Measurements from ENCODE around the gene MYO3B.
"Not testable (repeated sequence)": the region's sequence is repeated elsewhere in the genome, so short reads cannot be mapped to it uniquely, and the experiment has no call there.

Gene MYO3B

DNA sequence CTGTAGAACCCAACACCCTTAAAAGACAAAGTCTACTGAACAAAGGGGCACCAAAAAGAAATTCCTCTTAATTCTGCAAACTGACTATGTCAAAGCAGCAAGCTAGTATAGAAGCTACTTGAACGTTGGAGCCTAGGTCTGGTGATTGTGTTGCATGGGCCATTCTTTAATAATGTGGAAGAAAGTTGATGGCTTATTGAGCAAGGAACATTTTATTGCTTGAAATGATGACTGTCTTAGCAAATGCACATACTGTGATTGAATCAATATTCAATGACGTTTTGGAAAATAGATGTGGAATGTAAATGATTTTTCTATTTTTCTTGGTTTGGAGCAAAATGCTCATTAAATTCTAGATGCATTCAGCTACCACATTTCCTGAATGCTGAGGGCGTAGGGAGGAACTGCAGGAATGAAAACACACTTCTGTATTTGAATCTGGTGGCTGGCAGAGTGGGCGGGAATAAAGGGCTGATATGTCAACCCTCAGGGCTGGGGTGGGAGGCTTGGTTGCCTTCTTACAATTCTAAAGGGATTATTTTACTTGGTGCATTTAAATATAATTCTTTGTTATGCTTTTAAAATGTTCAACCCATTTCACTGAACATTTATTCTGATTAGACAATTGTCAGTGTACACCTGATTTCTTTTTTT is 26.5 kb downstream of the MYO3B start:
- Histone ChIP-seq H3K36me3 (no peaks in the 10 kb centered on the region), H3K9ac (no peak overlapping the region), H3K4me3 (no peak overlapping the region), H3K27ac (no peak overlapping the region), H3K4me2 (no peak overlapping the region), H4K20me1 (no peaks in the 10 kb centered on the region), H3K4me1 (peaks cover 0 to 12% (median 9%) of the 10 kb centered on the region in 10 experiments; a peak in 13 of 20 replicates), H3K9me3 (replicated peaks in 1 of 11) (peaks cover 0 to 9% (median 0%) of the 10 kb centered on the region in 11 experiments; a peak in 2 of 22 replicates), H3K27me3 (no peaks in the 10 kb centered on the region)
- no peak for TF ChIP-seq Cebpa-rat (IDR thresholded peaks at IDR 0.05)

DNA sequence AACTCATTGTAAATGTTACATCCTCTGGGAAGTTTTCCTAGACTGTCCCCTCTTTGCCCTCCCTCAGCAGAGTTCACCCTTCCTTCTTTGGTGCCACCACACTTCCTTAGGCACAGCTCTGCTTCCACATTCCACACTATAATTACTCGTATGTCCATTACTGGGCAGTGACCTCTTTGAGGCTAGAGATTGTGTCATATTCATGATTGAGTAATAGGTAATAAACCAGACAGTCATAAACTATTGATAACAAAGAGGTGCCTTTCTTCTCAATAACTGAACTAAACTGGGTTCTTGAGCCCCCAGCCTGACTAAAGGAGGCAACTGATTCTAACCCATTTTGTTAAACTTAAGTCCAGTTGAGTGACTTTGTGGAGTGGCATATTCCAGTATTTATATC is 28.3 kb downstream of the MYO3B start:
- Histone ChIP-seq H3K27ac (no peak overlapping the region), H3K27me3 (no peaks in the 10 kb centered on the region), H3K4me2 (no peak overlapping the region), H3K9ac (no peak overlapping the region), H4K20me1 (no peaks in the 10 kb centered on the region), H3K4me1 (peaks cover 0 to 12% (median 9%) of the 10 kb centered on the region in 10 experiments; a peak in 13 of 20 replicates), H3K9me3 (replicated peaks in 1 of 11) (peaks cover 0 to 9% (median 0%) of the 10 kb centered on the region in 11 experiments; a peak in 2 of 22 replicates), H3K36me3 (no peaks in the 10 kb centered on the region), H3K4me3 (no peak overlapping the region)
- no peak for TF ChIP-seq Cebpa-rat (IDR thresholded peaks at IDR 0.05)

DNA sequence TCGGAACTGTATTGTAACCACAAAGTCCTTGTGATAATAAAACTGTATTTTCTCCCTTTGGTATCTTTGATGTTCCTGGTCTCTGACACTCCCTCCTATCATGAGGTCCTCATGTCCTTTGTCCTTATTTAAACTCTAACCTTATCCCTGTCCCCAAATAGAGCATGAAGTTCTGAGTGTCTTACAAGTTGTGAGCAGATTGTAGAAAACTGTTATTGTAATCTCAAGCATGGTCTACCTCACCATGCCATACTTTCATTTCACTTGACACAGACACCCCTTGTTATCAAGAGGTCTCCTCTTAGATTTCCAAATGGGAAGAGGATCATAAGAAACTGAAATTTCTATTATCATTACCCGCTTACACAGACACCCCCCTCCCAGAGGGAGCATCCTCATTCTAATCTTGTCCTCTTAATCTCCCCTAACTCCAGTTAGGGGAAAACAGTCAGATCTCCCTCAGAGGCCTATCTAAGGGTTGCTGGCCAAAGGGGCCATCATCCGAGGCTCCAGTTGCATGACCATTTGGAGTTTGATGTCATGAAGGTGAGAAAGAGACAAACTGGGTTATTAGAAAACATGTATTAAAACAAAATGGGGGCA is 29.0 kb downstream of the MYO3B start:
- H3K9ac ChIP-seq: no peak overlapping the region
- H3K4me3 ChIP-seq: no peak overlapping the region
- H3K27me3 ChIP-seq: no peaks in the 10 kb centered on the region
- H3K27ac ChIP-seq: no peak overlapping the region
- H3K9me3 ChIP-seq (replicated peaks in 1 of 11): peaks cover 0 to 9% (median 0%) of the 10 kb centered on the region in 11 experiments; a peak in 2 of 22 replicates
- no peak for TF ChIP-seq Cebpa-rat (IDR thresholded peaks at IDR 0.05)
- no peaks in the 10 kb centered on the region for H4K20me1 ChIP-seq
- no peaks in the 10 kb centered on the region for H3K36me3 ChIP-seq
- no peak overlapping the region for H3K4me2 ChIP-seq
- peaks cover 0 to 10% (median 8%) of the 10 kb centered on the region in 10 experiments; a peak in 13 of 20 replicates for H3K4me1 ChIP-seq

DNA sequence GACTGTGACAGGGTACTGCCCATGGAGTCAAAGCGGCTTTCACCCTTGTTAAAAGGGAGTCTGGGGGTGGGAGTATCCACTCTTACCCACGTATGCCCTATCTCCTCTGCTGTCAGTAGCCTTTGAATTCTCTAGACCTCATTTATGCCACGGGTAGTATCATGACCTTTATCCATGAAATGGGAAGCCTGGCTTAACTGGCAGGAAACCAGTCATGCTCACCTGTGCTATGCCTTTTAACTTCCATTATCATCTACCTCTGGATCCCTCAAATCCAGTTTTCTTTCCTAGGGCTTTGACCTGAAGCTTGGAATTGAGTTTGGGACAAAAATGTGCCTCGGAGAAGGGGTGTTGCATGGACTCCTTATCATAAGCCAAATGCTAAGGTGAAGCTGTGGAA is 30.0 kb downstream of the MYO3B start:
- TF ChIP-seq Cebpa-rat (IDR thresholded peaks at IDR 0.05): no peak
- H3K27me3 ChIP-seq: no peaks in the 10 kb centered on the region
- H3K9me3 ChIP-seq (replicated peaks in 1 of 11): peaks cover 0 to 9% (median 0%) of the 10 kb centered on the region in 11 experiments; a peak in 2 of 22 replicates
- no peak overlapping the region for H3K9ac ChIP-seq
- H4K20me1 ChIP-seq: no peaks in the 10 kb centered on the region
- no peak overlapping the region for H3K4me3 ChIP-seq
- no peak overlapping the region for H3K4me2 ChIP-seq
- H3K36me3 ChIP-seq: no peaks in the 10 kb centered on the region
- no peak overlapping the region for H3K27ac ChIP-seq
- H3K4me1 ChIP-seq: peaks cover 8 to 9% (median 8%) of the 10 kb centered on the region in 10 experiments; a peak in 19 of 20 replicates

DNA sequence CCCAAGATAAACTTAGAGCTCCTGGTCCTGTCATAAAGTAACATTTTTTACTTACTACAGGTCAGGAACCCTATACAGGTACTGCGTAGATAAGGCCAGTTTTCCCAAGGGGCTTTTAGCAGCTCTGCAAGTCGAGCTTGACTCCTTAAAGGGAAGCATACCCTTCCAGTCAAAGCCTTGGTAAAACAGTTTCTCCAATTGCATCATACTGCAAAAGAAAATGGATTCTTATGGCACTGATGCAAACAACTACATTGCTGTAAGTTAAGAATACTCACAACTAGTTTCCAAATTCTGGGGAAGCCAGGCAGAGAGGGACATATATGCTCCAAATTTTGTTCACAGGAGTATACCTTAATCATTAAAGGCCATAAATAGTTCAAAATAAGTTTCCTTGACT is 31.0 kb downstream of the MYO3B start:
- H3K9me3 ChIP-seq (replicated peaks in 1 of 11): peaks cover 0 to 9% (median 0%) of the 10 kb centered on the region in 11 experiments; a peak in 2 of 22 replicates
- H3K9ac ChIP-seq: no peak overlapping the region
- H3K4me2 ChIP-seq: no peak overlapping the region
- no peak overlapping the region for H3K27ac ChIP-seq
- no peaks in the 10 kb centered on the region for H3K36me3 ChIP-seq
- H3K4me3 ChIP-seq: no peak overlapping the region
- no peaks in the 10 kb centered on the region for H4K20me1 ChIP-seq
- no peak for TF ChIP-seq Cebpa-rat (IDR thresholded peaks at IDR 0.05)
- no peaks in the 10 kb centered on the region for H3K27me3 ChIP-seq
- peaks cover 13 to 17% (median 15%) of the 10 kb centered on the region in 10 experiments for H3K4me1 ChIP-seq

DNA sequence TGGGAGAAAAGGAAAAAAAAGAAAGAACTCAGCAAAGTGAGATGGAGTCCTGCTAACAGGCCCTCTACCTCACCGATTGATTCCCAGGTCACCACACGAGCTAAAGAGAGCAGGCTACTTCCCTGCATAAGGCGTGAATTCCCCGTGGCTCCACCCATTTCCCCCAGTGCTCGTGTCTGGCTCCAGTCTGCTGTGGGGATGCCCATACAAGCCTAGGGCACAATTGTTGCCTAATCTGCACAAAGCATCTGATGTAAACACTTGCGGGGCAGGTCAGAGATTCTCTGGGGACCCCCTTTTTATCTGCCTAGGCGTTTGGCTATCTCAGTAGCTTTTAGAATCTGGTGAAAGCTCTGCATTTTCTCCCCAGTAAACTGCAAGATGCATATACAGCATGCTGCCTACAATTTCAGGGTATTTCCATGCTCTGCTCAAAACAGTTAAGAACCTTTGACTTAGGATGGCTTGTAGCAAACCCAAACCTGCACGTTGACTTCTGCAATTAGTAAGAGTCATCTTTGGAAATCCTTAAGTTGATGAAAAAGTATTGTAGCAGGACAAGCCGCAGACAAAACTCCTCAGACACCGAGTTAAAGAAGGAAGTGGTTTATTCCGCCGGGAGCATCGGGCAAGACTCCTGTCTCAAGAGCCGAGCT is 34.8 kb downstream of the MYO3B start:
- Histone ChIP-seq H3K4me2 (peak overlapping the region; percentile 62 to 84 (median 77)), H3K4me1 (peaks cover 14 to 20% (median 16%) of the 10 kb centered on the region in 10 experiments)

DNA sequence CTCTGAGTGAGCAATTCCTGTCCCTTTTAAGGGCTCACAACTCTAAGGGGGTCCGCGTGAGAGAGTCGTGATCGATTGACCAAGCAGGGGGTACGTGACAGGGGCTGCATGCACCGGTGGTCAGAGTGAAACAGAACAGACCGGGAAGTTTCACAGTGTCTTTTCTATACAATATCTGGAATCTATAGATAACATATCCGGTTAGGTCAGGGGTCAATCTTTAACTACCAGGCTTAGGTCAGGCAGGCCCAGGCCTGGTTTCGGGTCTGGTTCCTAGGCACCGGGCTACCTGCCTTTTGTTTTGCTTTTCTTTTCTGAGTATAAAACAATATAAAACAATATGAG is 35.3 kb downstream of the MYO3B start:
- Histone ChIP-seq H3K9ac (peak overlapping the region in 4 of 11 experiments; percentile 2 to 36 (median 26); a peak in 4 of 22 replicates), H3K4me3 (peak overlapping the region in 4 of 10 experiments; percentile 1 to 41 (median 16); a peak in 7 of 20 replicates), H3K27ac (peak overlapping the region in 2 of 11 experiments; percentile 34 to 43; a peak in 4 of 22 replicates), H3K4me1 (peaks cover 14 to 20% (median 16%) of the 10 kb centered on the region in 10 experiments), H3K4me2 (peak overlapping the region; percentile 62 to 84 (median 77))
- not testable (repeated sequence) for H3K9me3 ChIP-seq (replicated peaks in 1 of 11); H3K36me3 ChIP-seq; H3K27me3 ChIP-seq; H4K20me1 ChIP-seq

More for the DNA sequence above, 34.8 kb downstream of the MYO3B start:
- Histone ChIP-seq H3K9ac (peak overlapping the region in 5 of 11 experiments; percentile 2 to 36 (median 21); a peak in 6 of 22 replicates), H4K20me1 (no peaks in the 10 kb centered on the region), H3K9me3 (replicated peaks in 1 of 11) (peaks cover 0 to 5% (median 0%) of the 10 kb centered on the region in 11 experiments; a peak in 1 of 22 replicates), H3K36me3 (no peaks in the 10 kb centered on the region), H3K27ac (peak overlapping the region in 5 of 11 experiments; percentile 9 to 53 (median 43); a peak in 8 of 22 replicates), H3K27me3 (no peaks in the 10 kb centered on the region), H3K4me3 (peak overlapping the region in 6 of 10 experiments; percentile 1 to 41 (median 25); a peak in 9 of 20 replicates)
- no peak for TF ChIP-seq Cebpa-rat (IDR thresholded peaks at IDR 0.05)

DNA sequence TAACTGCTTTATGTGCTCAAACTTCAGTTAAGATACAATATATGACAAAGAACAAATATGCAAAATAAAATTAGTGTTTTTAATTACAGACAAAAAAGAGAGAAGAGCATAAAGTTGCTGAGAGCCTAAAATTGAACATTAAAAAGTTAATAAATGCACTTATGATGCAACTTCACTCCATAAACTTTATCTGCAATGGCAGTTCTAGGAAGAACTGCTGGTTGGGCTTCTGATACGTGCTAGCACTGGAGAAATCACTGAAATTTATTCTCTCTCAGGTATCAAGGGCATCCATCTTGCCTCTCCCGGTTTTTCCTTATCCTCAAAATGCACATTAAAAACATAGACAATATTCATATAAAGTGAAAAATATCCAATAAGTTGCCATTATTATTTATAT is 35.7 kb downstream of the MYO3B start:
- H3K9me3 ChIP-seq (replicated peaks in 1 of 11): no peaks in the 10 kb centered on the region
- peaks cover 14 to 20% (median 16%) of the 10 kb centered on the region in 10 experiments for H3K4me1 ChIP-seq
- peak overlapping the region in 2 of 11 experiments; percentile 34 to 43; a peak in 1 of 22 replicates for H3K27ac ChIP-seq
- H3K9ac ChIP-seq: no peak overlapping the region
- no peaks in the 10 kb centered on the region for H4K20me1 ChIP-seq
- TF ChIP-seq Cebpa-rat (IDR thresholded peaks at IDR 0.05): no peak
- peak overlapping the region in 10 of 11 experiments; percentile 62 to 84 (median 76); a peak in 17 of 22 replicates for H3K4me2 ChIP-seq
- H3K36me3 ChIP-seq: no peaks in the 10 kb centered on the region
- no peaks in the 10 kb centered on the region for H3K27me3 ChIP-seq
- no peak overlapping the region for H3K4me3 ChIP-seq
